ENCODE measurements around the gene TRIM7. TPM values are rescaled to one million over a fixed set of nuclear protein-coding genes. Genes with fewer than 3 reads are reported as not detected.

TRIM7 gene
- total RNA-seq, 1 donor from 2014 or later, result 4.4 TPM

DNA sequence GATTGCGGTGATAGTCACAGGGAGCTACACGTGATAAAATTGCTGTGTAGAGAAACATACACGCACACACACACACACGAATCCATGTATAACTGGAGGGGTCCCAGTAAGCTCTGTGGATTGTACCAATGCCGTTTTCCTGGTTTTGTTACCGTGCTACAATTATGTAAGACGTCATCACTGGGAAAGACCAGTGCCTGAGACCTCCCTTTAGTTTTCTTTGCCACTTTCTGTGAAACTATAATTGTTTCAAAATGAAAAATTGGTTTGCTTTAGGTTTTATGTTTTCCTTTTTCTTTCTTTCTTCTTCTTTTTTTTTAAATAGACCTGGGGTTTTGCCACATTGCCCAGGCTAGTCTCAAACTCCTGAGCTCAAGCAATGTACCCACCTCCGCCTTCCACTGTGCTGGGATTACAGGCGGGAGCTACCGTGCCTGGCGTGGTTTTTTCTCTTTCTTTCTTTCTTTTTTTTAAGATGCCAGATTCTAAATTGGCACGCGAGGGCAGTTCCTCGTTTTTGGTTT lies 36.3 kb downstream of the TRIM7 start:
- H3K4me3 ChIP-seq (ENCODE audit: low read depth, low read length), result no peak overlapping the region
- H3K27me3 ChIP-seq (ENCODE audit: control insufficient read depth, insufficient read depth, low read length), result peaks cover 5% of the 10 kb centered on the region
- H3K36me3 ChIP-seq (ENCODE audit: control insufficient read depth, insufficient read depth, low read length), result no peaks in the 10 kb centered on the region
- no peak for TF ChIP-seq CTCF (IDR thresholded peaks at IDR 0.05; ENCODE audit: insufficient read depth, low read length, poor library complexity, severe bottlenecking)
- DNase-seq (ENCODE audit: low read depth), result no peak

- DNase-seq (ENCODE audit: low read depth), result no peak
- Histone ChIP-seq H3K36me3 (ENCODE audit: control insufficient read depth, insufficient read depth, low read length) (no peaks in the 10 kb centered on the region), H3K4me3 (ENCODE audit: low read depth, low read length) (no peak overlapping the region), H3K27me3 (ENCODE audit: control insufficient read depth, insufficient read depth, low read length) (peaks cover 5% of the 10 kb centered on the region)
- peak; percentile 69 for TF ChIP-seq CTCF (IDR thresholded peaks at IDR 0.05; ENCODE audit: insufficient read depth, low read length, poor library complexity, severe bottlenecking)
These were observed 37.0 kb downstream of the TRIM7 start for GRCh38 chr5:181167814-181168488.

DNA sequence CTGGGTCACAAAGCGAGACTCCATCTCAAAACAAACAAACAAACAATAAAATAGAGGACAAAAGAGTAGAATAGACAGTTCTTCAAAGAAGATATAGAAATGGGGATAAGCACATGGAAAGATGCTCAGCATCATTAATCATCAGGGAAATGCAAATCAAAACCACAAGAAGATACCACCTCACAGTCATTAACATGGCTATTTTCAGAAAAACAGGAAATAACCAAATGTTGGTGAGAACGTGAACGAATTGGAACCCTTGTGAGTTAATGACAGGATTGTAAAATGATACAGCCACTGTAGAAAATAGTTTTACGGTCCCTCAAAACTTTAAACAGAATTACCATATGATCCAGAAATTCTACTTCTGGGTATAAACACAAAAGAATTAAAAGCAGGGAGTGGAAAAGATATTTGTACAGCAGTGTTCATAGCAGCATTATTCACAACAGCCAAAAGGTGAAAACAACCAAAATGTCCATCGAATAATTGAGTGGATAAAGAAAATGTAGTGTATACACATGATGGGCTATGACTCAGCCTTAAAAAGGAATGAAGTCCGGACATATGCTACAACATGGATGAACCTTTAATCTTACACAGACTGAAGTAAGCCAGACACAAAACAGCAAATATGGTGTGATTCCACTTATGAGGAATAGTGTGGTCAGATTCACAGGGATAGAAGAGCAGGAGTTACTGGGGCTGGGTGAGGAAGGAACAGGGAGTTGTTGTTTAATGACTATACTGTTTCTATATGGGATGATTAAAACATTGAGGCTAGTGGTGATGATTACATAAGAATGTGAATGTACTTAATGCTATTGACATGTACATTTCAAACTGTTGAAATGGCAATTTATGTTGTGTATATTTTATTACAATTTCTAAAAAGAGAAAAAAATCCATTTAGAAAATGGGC lies 37.9 kb downstream of the TRIM7 start:
- Histone ChIP-seq H3K27me3 (ENCODE audit: control insufficient read depth, insufficient read depth, low read length) (peaks cover 5% of the 10 kb centered on the region), H3K36me3 (ENCODE audit: control insufficient read depth, insufficient read depth, low read length) (no peaks in the 10 kb centered on the region), H3K4me3 (ENCODE audit: low read depth, low read length) (no peak overlapping the region)
- no peak for DNase-seq (ENCODE audit: low read depth)
- TF ChIP-seq CTCF (IDR thresholded peaks at IDR 0.05; ENCODE audit: insufficient read depth, low read length, poor library complexity, severe bottlenecking), result no peak

DNA sequence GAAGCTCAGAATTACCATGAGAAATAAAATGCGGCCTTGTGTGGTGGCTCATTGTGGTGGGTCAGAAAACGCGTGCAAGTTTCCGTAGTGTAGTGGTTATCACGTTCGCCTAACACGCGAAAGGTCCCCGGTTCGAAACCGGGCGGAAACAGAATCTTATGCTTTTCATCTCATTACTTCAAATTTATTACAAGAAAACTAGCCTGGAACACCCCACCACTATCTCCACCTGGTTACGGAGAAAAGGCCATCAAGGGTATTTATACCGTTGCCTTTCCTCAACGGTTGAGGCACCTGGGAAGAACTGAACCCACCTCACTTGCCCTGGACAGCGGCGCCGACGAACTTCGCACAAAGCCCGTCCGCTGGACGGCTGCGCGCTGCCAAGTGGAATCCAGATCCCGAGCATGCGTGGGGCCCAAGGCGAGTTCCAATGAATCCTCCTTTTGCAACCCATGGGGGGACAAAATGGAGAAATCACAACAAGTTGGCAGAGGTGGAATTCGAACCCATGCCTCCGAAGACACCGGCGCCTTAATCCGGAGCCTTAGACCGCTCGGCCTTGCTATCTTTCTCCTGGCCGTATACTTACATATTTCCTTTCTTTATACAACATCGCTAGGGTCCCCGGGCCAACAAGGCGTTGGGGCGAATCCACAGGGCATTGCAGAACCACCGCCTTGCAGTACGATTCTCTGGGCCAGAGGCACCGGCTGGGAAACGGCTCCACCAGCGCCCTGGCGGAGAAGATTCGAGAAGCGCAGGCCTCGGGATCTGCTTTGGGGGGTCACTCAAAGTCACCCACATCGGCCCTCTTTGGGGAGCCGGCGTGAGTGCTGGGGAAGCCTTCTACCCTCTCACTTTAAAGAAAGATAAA lies 40.7 kb downstream of the TRIM7 start:
- Histone ChIP-seq H3K27me3 (ENCODE audit: control insufficient read depth, insufficient read depth, low read length) (peaks cover 5% of the 10 kb centered on the region), H3K4me3 (ENCODE audit: low read depth, low read length) (no peak overlapping the region), H3K36me3 (ENCODE audit: control insufficient read depth, insufficient read depth, low read length) (no peaks in the 10 kb centered on the region)
- no peak for TF ChIP-seq CTCF (IDR thresholded peaks at IDR 0.05; ENCODE audit: insufficient read depth, low read length, poor library complexity, severe bottlenecking)
- DNase-seq (ENCODE audit: low read depth), result no peak

DNA sequence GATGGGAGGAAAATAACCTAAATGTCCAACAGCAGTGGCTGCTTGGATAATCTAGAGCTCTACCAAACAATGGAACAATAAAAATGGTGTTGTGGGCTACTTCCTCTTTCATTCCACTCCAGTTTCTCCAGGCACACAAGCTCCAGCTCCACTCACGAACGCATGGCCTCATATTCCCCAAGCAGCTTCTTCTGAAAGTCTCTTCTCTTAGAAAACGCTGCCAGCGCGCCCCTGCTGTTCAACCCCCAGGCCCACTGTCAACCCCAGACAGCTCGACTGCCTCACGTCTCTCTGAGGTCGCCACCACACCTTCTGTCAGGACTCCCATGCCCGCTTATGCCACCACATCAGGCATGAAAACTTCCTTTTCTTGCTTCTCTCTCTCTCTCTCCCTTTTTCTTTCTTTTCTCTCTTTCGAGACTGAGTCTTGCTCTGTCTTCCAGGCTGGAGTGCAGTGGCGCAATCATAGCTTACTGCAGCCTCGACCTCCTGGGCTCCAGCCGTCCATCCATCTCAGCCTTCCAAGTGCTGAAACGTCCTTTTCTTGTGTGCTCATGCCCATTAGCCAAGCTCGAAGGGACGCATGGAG lies 41.4 kb downstream of the TRIM7 start:
- TF ChIP-seq CTCF (IDR thresholded peaks at IDR 0.05; ENCODE audit: insufficient read depth, low read length, poor library complexity, severe bottlenecking), result no peak
- no peak for DNase-seq (ENCODE audit: low read depth)
- Histone ChIP-seq H3K4me3 (ENCODE audit: low read depth, low read length) (no peak overlapping the region), H3K27me3 (ENCODE audit: control insufficient read depth, insufficient read depth, low read length) (peaks cover 5% of the 10 kb centered on the region), H3K36me3 (ENCODE audit: control insufficient read depth, insufficient read depth, low read length) (no peaks in the 10 kb centered on the region)

All from kidney epithelial cell (primary cell).